ENCODE data around the gene KCTD1.

Gene KCTD1

DNA sequence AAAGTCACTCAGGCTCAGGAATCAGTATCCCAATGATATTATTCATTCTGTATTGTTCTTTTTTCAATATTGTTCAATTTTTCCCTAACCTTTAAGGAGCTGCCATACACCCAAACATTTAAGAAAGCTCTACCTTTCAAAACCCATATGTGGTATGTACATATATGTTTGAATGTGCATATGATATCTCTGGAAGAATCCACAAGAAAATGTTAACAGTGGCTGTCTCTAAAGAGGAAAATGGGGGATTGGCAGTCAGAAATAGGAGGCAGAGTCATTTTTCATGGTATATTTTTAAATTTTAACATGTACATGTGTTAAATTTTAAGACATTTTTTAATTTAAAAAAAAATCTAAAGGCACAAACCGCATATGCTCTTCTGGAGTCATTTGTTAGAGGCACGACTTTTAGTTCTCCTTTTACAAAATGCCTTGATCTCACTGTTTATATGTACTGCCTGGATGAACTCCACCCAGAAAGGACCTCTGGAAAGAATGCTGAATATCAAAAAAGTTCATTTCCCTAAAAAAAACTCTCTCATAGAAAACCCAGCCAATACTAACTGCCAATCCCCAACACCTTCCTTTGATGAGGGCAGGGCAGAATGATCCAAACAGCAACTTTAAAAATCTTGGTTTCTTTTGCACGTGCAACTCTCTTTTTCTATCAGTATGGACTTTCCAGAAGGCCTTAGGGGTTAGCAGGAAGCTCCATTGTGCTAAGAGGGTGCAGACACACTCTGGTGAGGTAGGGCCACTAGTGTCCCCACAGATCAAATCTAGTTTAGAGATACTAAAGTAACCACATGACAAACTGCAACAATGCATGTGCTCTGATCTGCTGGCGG lies 23.6 kb downstream of the KCTD1 start:
- DNase-seq: no peak
- TF ChIP-seq POLR2A (IDR thresholded peaks at IDR 0.05; ENCODE audit: low read length): no peak
- TF ChIP-seq GATA1 (IDR thresholded peaks at IDR 0.05; ENCODE audit: low read depth, low read length): no peak

DNA sequence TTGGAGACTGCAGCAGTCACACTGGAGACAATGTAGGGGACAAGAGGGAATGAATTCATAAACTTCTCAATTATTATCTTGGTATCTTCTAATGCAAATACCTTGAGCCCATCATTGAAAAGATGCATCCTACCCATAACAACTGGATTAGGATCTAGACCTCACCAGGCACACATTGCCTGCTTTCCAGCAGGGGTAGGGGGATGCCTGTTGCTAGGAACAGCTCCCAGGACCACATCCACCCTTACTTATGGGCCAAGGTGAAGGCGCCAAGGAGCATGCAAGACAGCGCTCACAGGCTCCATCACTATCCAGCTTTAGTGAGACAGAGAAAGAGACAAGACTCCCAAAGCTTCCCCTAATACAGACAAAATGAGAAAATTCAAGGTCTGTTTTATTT lies 24.4 kb downstream of the KCTD1 start:
- no peak for DNase-seq
- TF ChIP-seq GATA1 (IDR thresholded peaks at IDR 0.05; ENCODE audit: low read depth, low read length) (no peak), POLR2A (IDR thresholded peaks at IDR 0.05; ENCODE audit: low read length) (no peak)

DNA sequence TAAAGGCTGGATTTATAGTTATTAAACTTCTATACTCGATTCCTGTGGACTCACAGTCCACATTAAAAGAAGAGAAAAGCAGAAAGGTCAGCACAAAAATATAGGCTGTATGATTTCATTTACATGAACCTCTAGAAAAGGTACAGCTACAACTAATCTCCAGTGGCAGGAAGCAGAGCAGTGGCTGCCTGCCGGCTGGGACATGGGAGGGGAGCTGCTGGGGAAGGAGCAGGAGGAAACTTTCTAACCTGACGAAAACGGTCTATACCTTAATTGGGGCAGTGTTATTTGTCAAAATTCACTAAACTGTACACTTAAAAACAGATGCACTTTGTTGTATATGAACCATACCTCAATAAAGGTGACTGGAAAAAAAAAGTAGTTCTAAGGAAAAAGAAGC lies 26.7 kb downstream of the KCTD1 start:
- TF ChIP-seq GATA1 (IDR thresholded peaks at IDR 0.05; ENCODE audit: low read depth, low read length) (no peak), POLR2A (IDR thresholded peaks at IDR 0.05; ENCODE audit: low read length) (no peak)
- no peak for DNase-seq

DNA sequence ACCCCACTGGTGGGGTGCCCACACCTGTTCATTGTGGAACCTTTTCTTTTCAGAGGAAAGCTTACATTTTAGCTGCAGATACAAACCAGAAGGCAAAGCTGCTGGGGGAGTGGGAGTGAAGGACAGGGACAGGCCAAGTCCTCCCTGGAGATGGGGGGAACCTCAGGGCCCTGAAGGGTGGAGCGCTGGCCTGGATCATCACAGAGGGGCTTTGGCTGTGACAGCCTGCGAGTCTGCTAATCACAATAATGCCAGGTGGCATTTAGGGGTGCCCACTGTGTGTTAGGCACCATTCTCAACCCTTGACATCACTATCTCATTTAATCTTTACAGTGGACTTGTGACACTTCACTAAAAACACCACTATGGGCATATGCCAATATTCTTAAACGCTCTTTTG lies 27.4 kb downstream of the KCTD1 start:
- TF ChIP-seq POLR2A (IDR thresholded peaks at IDR 0.05; ENCODE audit: low read length) (no peak), GATA1 (IDR thresholded peaks at IDR 0.05; ENCODE audit: low read depth, low read length) (no peak)
- DNase-seq: no peak

DNA sequence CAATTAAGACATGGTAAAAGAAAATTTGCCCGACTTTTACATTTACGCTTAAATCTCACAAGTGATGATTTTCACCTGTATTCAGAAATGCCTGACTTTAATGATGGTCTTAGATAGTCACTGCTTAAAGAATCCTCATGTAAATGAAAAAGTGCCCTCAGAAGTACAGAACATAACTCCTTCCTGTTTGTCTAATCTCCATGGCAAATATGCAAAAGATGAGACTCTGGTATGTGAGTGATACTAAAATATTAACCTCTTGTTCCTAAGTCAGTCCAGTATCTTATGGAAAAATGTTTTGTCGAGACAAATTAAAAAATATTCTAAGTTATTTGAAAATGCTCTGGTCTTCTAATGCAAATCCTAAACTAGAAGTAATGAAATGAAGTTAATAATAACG lies 29.2 kb downstream of the KCTD1 start:
- DNase-seq: no peak
- TF ChIP-seq POLR2A (IDR thresholded peaks at IDR 0.05; ENCODE audit: low read length) (no peak), GATA1 (IDR thresholded peaks at IDR 0.05; ENCODE audit: low read depth, low read length) (no peak)

DNA sequence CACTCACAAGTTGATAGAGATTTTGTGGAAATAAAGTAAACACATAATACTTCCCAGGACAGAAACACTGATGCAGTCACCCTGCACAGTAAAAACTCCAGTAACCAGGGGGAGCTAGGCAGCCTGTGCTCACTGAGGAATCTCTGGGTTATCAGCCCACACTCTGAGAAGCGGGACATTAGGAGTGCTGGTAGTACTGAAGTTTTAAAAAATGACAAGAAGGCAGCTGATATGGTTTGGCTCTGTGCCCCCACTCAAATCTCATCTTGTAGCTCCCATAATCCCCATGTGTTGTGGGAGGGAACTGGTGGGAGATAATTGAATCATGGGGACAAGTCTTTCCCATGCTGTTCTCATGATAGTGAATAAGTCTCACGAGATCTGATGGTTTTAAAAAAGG lies 31.4 kb downstream of the KCTD1 start:
- no peak for TF ChIP-seq GATA1 (IDR thresholded peaks at IDR 0.05; ENCODE audit: low read depth, low read length)
- no peak for TF ChIP-seq POLR2A (IDR thresholded peaks at IDR 0.05; ENCODE audit: low read length)
- no peak for DNase-seq

DNA sequence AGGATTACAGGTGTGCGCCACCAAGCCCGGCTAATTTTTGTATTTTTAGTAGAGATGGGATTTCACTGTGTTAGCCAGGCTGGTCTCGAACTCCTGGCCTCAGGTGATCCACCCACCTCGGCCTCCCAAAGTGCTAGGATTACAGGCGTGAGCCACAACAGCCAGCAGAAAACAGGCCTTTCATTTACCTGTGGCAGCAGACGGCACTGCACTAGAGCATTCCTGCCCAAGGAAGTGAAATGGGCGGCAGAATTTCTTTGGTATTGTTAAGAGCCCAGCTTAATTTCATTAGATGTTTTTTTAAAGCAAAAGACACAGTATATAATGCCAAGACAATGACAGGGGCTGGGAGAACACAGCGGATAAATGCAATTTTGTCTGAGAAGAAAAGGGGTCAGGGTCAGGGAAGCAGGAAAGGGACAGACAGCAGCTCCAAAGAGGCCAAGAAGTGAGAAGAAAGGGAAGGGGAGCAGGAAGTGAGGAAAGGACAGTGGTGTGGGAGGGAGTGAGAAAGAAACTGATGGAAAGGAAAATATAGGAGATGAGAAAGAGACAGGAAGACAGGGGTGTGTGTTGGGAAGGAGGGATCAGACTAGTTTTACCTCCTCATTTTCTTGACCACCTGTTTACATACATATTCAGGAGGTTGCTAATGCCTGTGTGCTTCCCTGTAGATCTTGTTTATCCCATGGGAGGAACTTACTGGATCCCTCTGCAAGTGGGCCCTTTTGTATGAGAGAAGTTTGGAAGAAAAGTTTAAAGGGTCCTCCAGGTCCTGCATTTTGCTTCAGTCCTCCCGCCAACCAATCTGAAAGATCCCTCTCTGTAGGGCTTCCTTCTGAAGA lies 32.5 kb downstream of the KCTD1 start:
- DNase-seq: no peak
- TF ChIP-seq POLR2A (IDR thresholded peaks at IDR 0.05; ENCODE audit: low read length): no peak
- TF ChIP-seq GATA1 (IDR thresholded peaks at IDR 0.05; ENCODE audit: low read depth, low read length): no peak

DNA sequence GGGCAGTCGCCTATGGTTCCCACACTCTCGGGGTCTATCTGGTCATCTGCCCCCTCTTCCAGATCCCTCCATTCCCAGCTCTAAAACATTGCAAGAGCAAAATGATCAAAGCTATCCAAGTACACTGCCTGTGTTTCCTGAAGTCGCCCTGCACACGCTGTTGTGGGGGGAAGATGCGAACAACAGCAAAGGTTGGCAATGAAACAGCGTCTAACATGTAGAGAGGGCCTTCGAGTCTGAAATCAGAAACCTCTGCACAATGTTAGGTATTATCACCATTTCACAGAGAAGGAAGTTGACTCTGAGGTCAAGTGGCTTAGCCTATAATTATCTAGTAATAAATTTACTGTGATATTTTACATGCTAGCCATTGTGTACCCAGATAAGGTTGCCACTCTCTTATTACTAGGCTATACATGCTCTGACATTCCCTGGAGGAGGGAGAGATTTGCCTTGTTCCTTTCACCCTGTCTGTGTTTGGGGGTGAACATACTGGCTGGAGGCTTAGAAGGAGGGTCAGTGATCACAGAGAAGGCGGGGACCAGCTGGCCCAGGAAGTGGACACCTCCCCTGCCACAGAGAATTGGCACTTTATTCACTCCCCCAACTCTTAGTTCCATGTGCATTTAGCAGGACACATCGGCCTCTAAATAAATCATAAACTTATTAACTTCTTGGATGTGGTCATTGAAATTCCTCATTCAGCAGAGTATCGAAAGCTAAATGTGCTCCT lies 36.8 kb downstream of the KCTD1 start:
- TF ChIP-seq GATA1 (IDR thresholded peaks at IDR 0.05; ENCODE audit: low read depth, low read length) (no peak), POLR2A (IDR thresholded peaks at IDR 0.05; ENCODE audit: low read length) (no peak)
- DNase-seq: no peak

DNA sequence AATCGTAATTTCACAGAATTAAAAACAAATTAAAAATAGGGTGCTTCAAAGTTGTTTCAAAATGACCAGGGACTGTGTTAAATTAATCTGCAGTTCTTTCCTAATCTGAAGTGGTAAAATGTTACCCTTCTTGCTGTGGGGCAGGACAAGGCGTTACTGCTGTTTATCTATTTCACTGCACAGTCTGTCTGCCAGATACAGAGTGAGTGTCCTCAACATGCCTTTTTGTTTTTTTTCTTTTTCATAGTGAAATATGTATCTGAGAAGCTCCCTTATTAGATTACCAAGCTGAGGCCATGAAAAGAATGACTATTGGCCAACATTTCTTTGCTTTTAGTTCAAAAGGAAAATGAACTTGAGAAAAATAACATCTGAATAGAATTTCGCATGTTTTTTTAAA lies 38.0 kb downstream of the KCTD1 start:
- peak; percentile 23 to 45 for DNase-seq
- no peak for TF ChIP-seq POLR2A (IDR thresholded peaks at IDR 0.05; ENCODE audit: low read length)
- no peak for TF ChIP-seq GATA1 (IDR thresholded peaks at IDR 0.05; ENCODE audit: low read depth, low read length)

DNA sequence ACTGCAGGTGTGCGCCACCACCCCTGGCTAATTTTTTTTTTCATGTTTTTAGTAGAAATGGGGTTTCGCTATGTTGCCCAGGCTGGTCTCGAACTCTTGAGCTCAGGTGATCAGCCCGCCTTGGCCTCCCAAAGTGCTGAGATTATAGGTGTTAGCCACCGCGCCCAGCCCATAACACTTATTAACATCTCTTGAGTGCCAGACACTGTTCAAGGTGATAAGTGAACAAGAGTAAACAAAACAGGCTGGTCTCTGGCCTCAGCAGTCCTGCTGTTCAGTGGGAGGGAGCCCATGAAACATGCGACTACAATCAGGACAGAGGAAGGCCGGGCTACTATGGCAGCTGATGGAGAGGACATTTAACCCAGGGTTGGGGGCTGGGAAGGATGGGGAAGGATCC lies 42.3 kb downstream of the KCTD1 start:
- DNase-seq: no peak
- TF ChIP-seq POLR2A (IDR thresholded peaks at IDR 0.05; ENCODE audit: low read length): no peak
- no peak for TF ChIP-seq GATA1 (IDR thresholded peaks at IDR 0.05; ENCODE audit: low read depth, low read length)

DNA sequence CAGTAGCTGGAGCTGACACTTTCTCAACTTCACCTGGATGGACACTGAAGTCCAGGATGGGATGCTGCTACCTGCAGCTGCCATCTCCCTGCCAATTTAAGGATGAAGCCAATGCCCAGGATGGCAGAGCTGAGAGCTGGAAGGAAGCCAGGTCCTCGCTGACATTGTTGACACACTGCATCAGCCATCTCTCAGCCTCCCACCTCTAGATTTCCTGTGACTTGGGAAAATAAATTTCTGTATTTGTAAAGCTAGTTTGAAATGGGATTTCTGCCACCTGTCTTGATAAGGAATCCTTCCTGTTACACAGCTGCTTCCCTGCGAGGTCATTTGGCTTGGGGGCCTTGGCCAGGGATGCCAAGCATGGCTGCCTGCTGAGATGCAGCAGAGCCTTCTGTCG lies 43.5 kb downstream of the KCTD1 start:
- DNase-seq: no peak
- TF ChIP-seq GATA1 (IDR thresholded peaks at IDR 0.05; ENCODE audit: low read depth, low read length) (no peak), POLR2A (IDR thresholded peaks at IDR 0.05; ENCODE audit: low read length) (no peak)

DNA sequence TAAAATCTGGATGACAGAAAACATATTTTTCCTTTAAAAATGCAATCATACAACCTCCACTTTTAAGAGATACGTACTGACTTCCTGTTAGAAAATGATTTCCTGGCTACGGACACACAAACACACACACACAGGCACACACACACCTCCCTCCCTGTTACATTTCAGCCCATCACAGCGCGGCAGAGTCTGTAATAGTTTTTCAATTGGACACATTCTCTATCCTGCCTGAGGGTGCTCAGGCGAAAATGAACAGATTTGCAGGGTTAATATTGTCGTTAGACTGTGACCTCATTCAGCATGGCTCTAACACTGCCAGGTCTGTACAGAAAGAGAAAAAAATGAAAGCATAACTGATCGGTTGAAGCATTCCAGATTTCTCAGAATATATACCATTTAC lies 45.0 kb downstream of the KCTD1 start:
- TF ChIP-seq POLR2A (IDR thresholded peaks at IDR 0.05; ENCODE audit: low read length) (no peak), GATA1 (IDR thresholded peaks at IDR 0.05; ENCODE audit: low read depth, low read length) (no peak)
- no peak for DNase-seq

DNA sequence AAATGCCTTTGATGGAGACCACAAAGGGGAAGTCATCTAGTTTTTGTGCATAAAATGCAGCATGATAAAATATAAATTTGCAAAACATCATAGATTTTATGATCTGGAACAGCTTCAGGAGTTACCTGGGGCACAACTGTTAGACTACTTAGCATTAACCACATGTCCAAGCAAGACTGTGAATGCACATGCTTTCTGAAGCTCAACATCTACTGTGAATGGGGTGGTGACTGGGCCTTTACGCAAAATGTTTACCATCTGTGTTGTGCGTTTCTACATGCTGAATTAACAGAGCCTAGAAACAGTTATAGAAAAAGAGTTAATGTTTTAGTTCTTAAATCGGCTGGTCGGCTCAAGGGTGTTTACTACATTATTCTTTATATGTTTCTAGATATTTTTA lies 45.5 kb downstream of the KCTD1 start:
- TF ChIP-seq GATA1 (IDR thresholded peaks at IDR 0.05; ENCODE audit: low read depth, low read length): no peak
- TF ChIP-seq POLR2A (IDR thresholded peaks at IDR 0.05; ENCODE audit: low read length): no peak
- no peak for DNase-seq

DNA sequence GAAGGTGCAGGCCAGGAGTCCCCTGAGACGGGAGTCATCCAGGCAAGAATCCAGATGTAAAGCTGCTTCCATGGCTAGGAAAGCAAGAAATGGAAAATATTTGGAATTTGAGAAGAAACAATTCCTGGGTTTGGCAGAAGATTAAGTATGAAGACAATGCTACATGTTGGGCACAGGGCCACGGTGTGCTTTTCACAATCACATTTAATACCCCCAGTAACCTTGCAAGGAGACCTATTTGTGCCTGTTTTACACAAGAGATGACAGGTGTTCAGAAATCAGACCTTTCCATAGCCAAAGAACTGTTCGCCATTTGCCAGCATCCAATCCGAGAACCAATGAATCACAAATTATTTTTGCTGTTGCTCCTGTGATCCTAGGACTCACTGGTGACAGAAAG lies 50.5 kb downstream of the KCTD1 start:
- DNase-seq: no peak
- TF ChIP-seq GATA1 (IDR thresholded peaks at IDR 0.05; ENCODE audit: low read depth, low read length): no peak
- TF ChIP-seq POLR2A (IDR thresholded peaks at IDR 0.05; ENCODE audit: low read length): no peak

Data from erythroblast (primary cell).